CD14-positive monocyte (primary cell): Measurements from ENCODE around the gene SRRM3. TPM values are rescaled to one million over a fixed set of nuclear protein-coding genes. Genes with fewer than 3 reads are reported as not detected.

Experiments
- DNase-seq, 3 donors: peaks; one replicate each; pipeline ENCODE4 v3.0.0-alpha.2; 2011 to 2022
- H2AFZ ChIP-seq: 2 replicates; pipeline ENCODE4 v1.6.0; 2012; ENCODE audit warnings: mild to moderate bottlenecking, low read depth, low read length, inconsistent platforms; ENCODE audit not compliant: insufficient read depth, poor library complexity, severe bottlenecking
- H3K27ac ChIP-seq, 2 donors: 1 replicate in 1 of 2; 2 replicates in 1 of 2; pipeline ENCODE4 v1.5.1; 2012 to 2013; ENCODE audit warnings: low read length in 2 of 2, control low read depth in 1 of 2, inconsistent platforms in 1 of 2, low read depth in 1 of 2, mild to moderate bottlenecking in 1 of 2
- H3K27me3 ChIP-seq, 2 donors: one replicate each; pipeline versions ENCODE4 v1.6.0 to v1.6.1; 2011 to 2013; ENCODE audit warnings: low read length in 2 of 2; ENCODE audit not compliant: control insufficient read depth in 2 of 2, insufficient read depth in 2 of 2
- H3K36me3 ChIP-seq, 2 donors: replicated peaks in 1 of 2; 1 replicate in 1 of 2; 2 replicates in 1 of 2; pipeline versions ENCODE4 v1.5.1 to v1.6.1; 2012 to 2013; ENCODE audit warnings: low read length in 2 of 2, control low read depth in 1 of 2, inconsistent platforms in 1 of 2, mild to moderate bottlenecking in 1 of 2; ENCODE audit not compliant: insufficient read depth in 2 of 2, control insufficient read depth in 1 of 2
- H3K4me1 ChIP-seq, 2 donors: 1 replicate in 1 of 2; 2 replicates in 1 of 2; pipeline versions ENCODE4 v1.5.1 to v1.6.1; 2012 to 2013; ENCODE audit warnings: low read length in 2 of 2, control low read depth in 1 of 2, inconsistent platforms in 1 of 2, mild to moderate bottlenecking in 1 of 2, moderate library complexity in 1 of 2; ENCODE audit not compliant: insufficient read depth in 2 of 2, control insufficient read depth in 1 of 2
- H3K4me2 ChIP-seq: replicated peaks from 2 replicates; pipeline ENCODE3; 2012; ENCODE audit warnings: low read length, moderate library complexity, mild to moderate bottlenecking; ENCODE audit not compliant: poor library complexity, severe bottlenecking; ENCODE audit errors: extremely low read depth
- H3K4me3 ChIP-seq, 3 experiments: fragments of 200-600 bp in 1 of 3; sonication (generic) in 1 of 3; replicated peaks in 1 of 3; 1 replicate in 2 of 3; 2 replicates in 1 of 3; pipeline ENCODE4 v1.5.1; 2011 to 2013; ENCODE audit warnings: low read length in 3 of 3, mild to moderate bottlenecking in 3 of 3, control low read depth in 2 of 3, low read depth in 2 of 3, inconsistent platforms in 1 of 3, moderate library complexity in 1 of 3
- H3K79me2 ChIP-seq: 2 replicates; pipeline ENCODE4 v1.6.0; 2012; ENCODE audit warnings: mild to moderate bottlenecking, control low read depth, inconsistent platforms, low read length, moderate library complexity; ENCODE audit not compliant: insufficient read depth
- H3K9ac ChIP-seq: 2 replicates; pipeline ENCODE4 v1.6.0; 2017; ENCODE audit warnings: low read length, mild to moderate bottlenecking; ENCODE audit not compliant: insufficient read depth, poor library complexity, severe bottlenecking
- H3K9me3 ChIP-seq, 2 donors: replicated peaks in 1 of 2; 1 replicate in 1 of 2; 2 replicates in 1 of 2; pipeline versions ENCODE4 v1.5.1 to v1.6.1; 2012 to 2013; ENCODE audit warnings: low read length in 2 of 2, control low read depth in 1 of 2; ENCODE audit not compliant: control insufficient read depth in 1 of 2, insufficient read depth in 1 of 2
- H4K20me1 ChIP-seq: 2 replicates; pipeline ENCODE4 v1.6.0; 2012; ENCODE audit warnings: mild to moderate bottlenecking, low read length, control low read depth, moderate library complexity; ENCODE audit not compliant: insufficient read depth
- H3K27ac Mint-ChIP-seq, 7 donors: one replicate each; pipeline ENCODE4 v1.8.0; 2020; ENCODE audit warnings: mild to moderate bottlenecking in 7 of 7, mixed read lengths in 7 of 7, moderate library complexity in 6 of 7, inconsistent platforms in 2 of 7
- H3K27me3 Mint-ChIP-seq, 3 donors: one replicate each; pipeline ENCODE4 v1.8.0; 2021 to 2022; ENCODE audit warnings: low read depth in 3 of 3, mild to moderate bottlenecking in 3 of 3, mixed read lengths in 3 of 3, moderate library complexity in 3 of 3, inconsistent platforms in 1 of 3
- H3K36me3 Mint-ChIP-seq, 2 donors: one replicate each; pipeline ENCODE4 v1.8.0; 2020; ENCODE audit warnings: mixed read lengths in 2 of 2, inconsistent platforms in 1 of 2, mild to moderate bottlenecking in 1 of 2
- H3K4me1 Mint-ChIP-seq: one replicate; pipeline ENCODE4 v1.8.0; 2020; ENCODE audit warnings: mild to moderate bottlenecking, mixed read lengths
- H3K4me3 Mint-ChIP-seq, 2 donors: one replicate each; pipeline ENCODE4 v1.8.0; 2020; ENCODE audit warnings: mild to moderate bottlenecking in 2 of 2, mixed read lengths in 2 of 2, moderate library complexity in 1 of 2
- H3K9me3 Mint-ChIP-seq, 7 donors: one replicate each; pipeline ENCODE4 v1.8.0; 2020 to 2022; ENCODE audit warnings: mixed read lengths in 7 of 7, mild to moderate bottlenecking in 6 of 7, moderate library complexity in 6 of 7, inconsistent platforms in 2 of 7
- CTCF ChIP-seq: fragments of 200-600 bp; IDR thresholded peaks from one replicate; pipeline ENCODE4 v1.8.0; 2022; ENCODE audit warnings: antibody characterized with exemption, mild to moderate bottlenecking
- WGBS: methylation state at CpG from one replicate; pipeline ENCODE4 v1.1.5; 2013; ENCODE audit warnings: missing lambda C conversion rate; ENCODE audit not compliant: insufficient coverage; 5-methylcytosine and 5-hydroxymethylcytosine counted together
- intact Hi-C, 2 donors: fragments of 100-400 bp; cut with micrococcal nuclease; formaldehyde crosslinking; loops; one replicate each; pipeline versions ENCODE4 v1.15.0 to v1.15.1; 2023
- polyA plus RNA-seq, 3 donors: library from polyadenylated mRNA; depleted of rRNA in 1 of 3; unstranded in 2 of 3; stranded (reverse) in 1 of 3; fragments of 300-500 nt in 2 of 3; fragments of >200 nt in 1 of 3; fragmentation: Illumina TruSeq in 2 of 3; gene quantifications; 1 replicate in 2 of 3; 2 replicates in 1 of 3; pipeline ENCODE4 v1.2.3, GENCODE V29; 2012 to 2021

The SRRM3 gene
- polyA plus RNA-seq, 3 donors, result not detected

DNA sequence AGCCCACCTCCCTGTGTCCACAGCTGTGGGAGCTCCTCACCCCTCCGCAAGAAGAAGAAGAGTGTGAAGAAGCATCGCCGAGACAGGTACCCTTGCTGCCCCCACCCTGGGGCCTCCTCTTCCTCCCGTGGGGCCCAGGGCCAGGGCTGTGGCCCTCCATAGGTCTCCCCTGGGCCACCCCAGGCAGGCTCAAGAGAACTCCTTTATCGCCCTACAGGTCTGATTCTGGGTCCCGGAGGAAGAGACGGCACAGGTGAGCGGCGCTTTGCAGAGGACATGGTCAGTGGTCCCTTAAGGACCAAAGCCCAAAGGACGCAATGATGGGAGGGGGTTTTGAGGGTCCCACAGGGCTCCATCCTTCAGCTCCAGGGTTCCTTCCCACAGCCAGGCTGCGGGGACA, 59.6 kb downstream of the SRRM3 start:
- Histone ChIP-seq H3K4me1 (no peaks in the 10 kb centered on the region), H3K9me3 (no peaks in the 10 kb centered on the region), H4K20me1 (no peaks in the 10 kb centered on the region), H3K4me3 (no peak overlapping the region), H3K27me3 (peaks cover 7 to 28% of the 10 kb centered on the region in 2 donors), H3K27ac (no peak overlapping the region), H3K36me3 (no peaks in the 10 kb centered on the region), H3K79me2 (no peaks in the 10 kb centered on the region), H2AFZ (no peak overlapping the region), H3K4me2 (no peak overlapping the region), H3K9ac (no peak overlapping the region)
- Mint-ChIP-seq H3K9me3 (peaks cover 0 to 19% (median 6%) of the 10 kb centered on the region in 7 donors), H3K4me1 (peaks cover 5% of the 10 kb centered on the region), H3K27ac (no peak overlapping the region), H3K27me3 (peaks cover 43 to 55% (median 46%) of the 10 kb centered on the region in 3 donors), H3K36me3 (peaks cover 0 to 2% of the 10 kb centered on the region in 2 donors), H3K4me3 (no peak overlapping the region)
- no peak for TF ChIP-seq CTCF
- 82% methylated on average over 6 of the region's 11 CpGs for WGBS
- DNase-seq, result no peak
- intact Hi-C loops, result loop anchor here in 1 of 2 donors (5.0 kb wide), 1 partner anchor 84 kb away; no protein-coding TSS in a partner anchor

GRCh38 chr7:76261931-76262330, 60.2 kb downstream of the SRRM3 start:
- H3K27ac ChIP-seq, result no peak overlapping the region

More at GRCh38 chr7:76261931-76262330, 60.2 kb downstream of the SRRM3 start:
- 83% methylated on average over 4 of the region's 4 CpGs for WGBS
- Histone ChIP-seq H3K9me3 (no peaks in the 10 kb centered on the region), H3K4me2 (no peak overlapping the region), H3K9ac (no peak overlapping the region), H4K20me1 (no peaks in the 10 kb centered on the region), H2AFZ (no peak overlapping the region), H3K4me3 (no peak overlapping the region), H3K27me3 (peaks cover 11 to 33% of the 10 kb centered on the region in 2 donors), H3K36me3 (no peaks in the 10 kb centered on the region), H3K4me1 (peaks cover 0 to under 1% of the 10 kb centered on the region in 2 donors), H3K79me2 (no peaks in the 10 kb centered on the region)
- TF ChIP-seq CTCF, result no peak
- no peak overlapping the region for H3K4me3 Mint-ChIP-seq
- no peak for DNase-seq
- no peak overlapping the region for H3K27ac Mint-ChIP-seq
- peaks cover 0 to 2% of the 10 kb centered on the region in 2 donors for H3K36me3 Mint-ChIP-seq
- peaks cover 6% of the 10 kb centered on the region for H3K4me1 Mint-ChIP-seq
- intact Hi-C loops, result loop anchor here in 1 of 2 donors (5.0 kb wide), 1 partner anchor 85 kb away; no protein-coding TSS in a partner anchor
- H3K27me3 Mint-ChIP-seq, result peaks cover 40 to 59% (median 48%) of the 10 kb centered on the region in 3 donors
- H3K9me3 Mint-ChIP-seq, result peaks cover 0 to 19% (median 6%) of the 10 kb centered on the region in 7 donors
